ENCODE results near the gene ZBTB7C. TPM values are rescaled to one million over a fixed set of nuclear protein-coding genes. Genes with fewer than 3 reads are reported as not detected.

Gene ZBTB7C
- total and polyA plus RNA-seq, 2 donors (not counting 1 experiment from before 2014, with no cell fraction given), result not detected

GRCh38 chr18:47981320-47981719 is 427.9 kb downstream of the ZBTB7C start:
- Mint-ChIP-seq H3K4me3 (no peak overlapping the region), H3K27ac (no peak overlapping the region), H3K4me1 (peaks cover 3% of the 10 kb centered on the region), H3K27me3 (peaks cover 53% of the 10 kb centered on the region), H3K9me3 (ENCODE audit: insufficient read depth) (no peaks in the 10 kb centered on the region)
- no peak overlapping the region for H3K27ac ChIP-seq (ENCODE audit: low read length in 2 of 2)
- H3K9ac ChIP-seq (ENCODE audit: low read length), result no peak overlapping the region
- H2AFZ ChIP-seq (ENCODE audit: insufficient read depth, low read depth, low read length, poor library complexity, severe bottlenecking), result no peak overlapping the region
- no CpG with 5 or more reads among the region's 3 CpGs for WGBS (ENCODE audit: insufficient coverage)
- no peaks in the 10 kb centered on the region for H3K36me3 ChIP-seq (replicated peaks in 1 of 2; ENCODE audit: control extremely low read depth in 1 of 2, control insufficient read depth in 1 of 2, extremely low read depth in 1 of 2, insufficient read depth in 2 of 2, low read length in 1 of 2)
- no peaks in the 10 kb centered on the region for H4K20me1 ChIP-seq (ENCODE audit: control insufficient read depth, insufficient read depth, low read length, poor library complexity, severe bottlenecking)
- no peak overlapping the region for H3K4me3 ChIP-seq (ENCODE audit: control extremely low read depth in 1 of 5, extremely low read depth in 1 of 5, insufficient read depth in 1 of 5, low read depth in 2 of 5, low read length in 4 of 5)
- no peaks in the 10 kb centered on the region for H3K79me2 ChIP-seq (ENCODE audit: control insufficient read depth, insufficient read depth, low read length)
- ChIA-PET POLR2A (no interaction called here), CTCF (no interaction called here)
- H3K27me3 ChIP-seq (replicated peaks in 1 of 4; ENCODE audit: control extremely low read depth in 1 of 4, control insufficient read depth in 3 of 4, insufficient read depth in 4 of 4, low read length in 3 of 4), result peaks cover 0 to 20% (median 7%) of the 10 kb centered on the region in 4 experiments
- peaks cover 0 to 3% (median 3%) of the 10 kb centered on the region in 3 donors for H3K9me3 ChIP-seq (ENCODE audit: control extremely low read depth in 1 of 3, control insufficient read depth in 2 of 3, insufficient read depth in 1 of 3, low read length in 2 of 3)
- DNase-seq (no peak), ATAC-seq (ENCODE audit: low read depth) (no peak)
- H3K4me2 ChIP-seq (replicated peaks; ENCODE audit: low read depth, low read length, poor library complexity, severe bottlenecking), result no peak overlapping the region
- intact Hi-C loops (cut with micrococcal nuclease), result no loop called here
- H3K4me1 ChIP-seq (ENCODE audit: control insufficient read depth in 2 of 2, insufficient read depth in 2 of 2, low read length in 2 of 2), result peaks cover 0 to 7% of the 10 kb centered on the region in 2 donors
- TF ChIP-seq EZH2 (IDR thresholded peaks at IDR 0.05; ENCODE audit: borderline replicate concordance, insufficient read depth, low read depth, low read length, poor library complexity, severe bottlenecking), result no peak
- no peak for TF ChIP-seq CTCF (IDR thresholded peaks at IDR 0.05)

GRCh38 chr18:47979611-47980200 is 429.5 kb downstream of the ZBTB7C start:
- H3K4me1 ChIP-seq (ENCODE audit: control insufficient read depth in 2 of 2, insufficient read depth in 2 of 2, low read length in 2 of 2), result peaks cover 5% of the 10 kb centered on the region in 2 donors
- H3K9ac ChIP-seq (ENCODE audit: low read length), result no peak overlapping the region
- no peaks in the 10 kb centered on the region for H3K79me2 ChIP-seq (ENCODE audit: control insufficient read depth, insufficient read depth, low read length)

More at GRCh38 chr18:47979611-47980200, 429.5 kb downstream of the ZBTB7C start:
- POLR2A ChIA-PET, result no interaction called here
- H3K4me1 Mint-ChIP-seq, result peaks cover 10% of the 10 kb centered on the region
- ATAC-seq (ENCODE audit: low read depth) (no peak), DNase-seq (no peak)
- 38% methylated on average over 3 of the region's 5 CpGs for WGBS (ENCODE audit: insufficient coverage)
- Histone ChIP-seq H3K4me3 (ENCODE audit: control extremely low read depth in 1 of 5, extremely low read depth in 1 of 5, insufficient read depth in 1 of 5, low read depth in 2 of 5, low read length in 4 of 5) (no peak overlapping the region), H3K9me3 (ENCODE audit: control extremely low read depth in 1 of 3, control insufficient read depth in 2 of 3, insufficient read depth in 1 of 3, low read length in 2 of 3) (peaks cover 0 to 11% (median 7%) of the 10 kb centered on the region in 3 donors), H4K20me1 (ENCODE audit: control insufficient read depth, insufficient read depth, low read length, poor library complexity, severe bottlenecking) (no peaks in the 10 kb centered on the region), H3K4me2 (replicated peaks; ENCODE audit: low read depth, low read length, poor library complexity, severe bottlenecking) (no peak overlapping the region), H3K27me3 (replicated peaks in 1 of 4; ENCODE audit: control extremely low read depth in 1 of 4, control insufficient read depth in 3 of 4, insufficient read depth in 4 of 4, low read length in 3 of 4) (peaks cover 0 to 16% (median 7%) of the 10 kb centered on the region in 4 experiments), H3K27ac (ENCODE audit: low read length in 2 of 2) (no peak overlapping the region), H3K36me3 (replicated peaks in 1 of 2; ENCODE audit: control extremely low read depth in 1 of 2, control insufficient read depth in 1 of 2, extremely low read depth in 1 of 2, insufficient read depth in 2 of 2, low read length in 1 of 2) (no peaks in the 10 kb centered on the region), H2AFZ (ENCODE audit: insufficient read depth, low read depth, low read length, poor library complexity, severe bottlenecking) (no peak overlapping the region)
- no peak overlapping the region for H3K27ac Mint-ChIP-seq
- no peak overlapping the region for H3K4me3 Mint-ChIP-seq
- CTCF ChIA-PET, result no interaction called here
- intact Hi-C loops (cut with micrococcal nuclease), result no loop called here
- H3K9me3 Mint-ChIP-seq (ENCODE audit: insufficient read depth), result no peaks in the 10 kb centered on the region
- peaks cover 51% of the 10 kb centered on the region for H3K27me3 Mint-ChIP-seq
- TF ChIP-seq EZH2 (IDR thresholded peaks at IDR 0.05; ENCODE audit: borderline replicate concordance, insufficient read depth, low read depth, low read length, poor library complexity, severe bottlenecking), result no peak
- no peak for TF ChIP-seq CTCF (IDR thresholded peaks at IDR 0.05)

All from B cell (primary cell).